Cortex of kidney (tissue), 1 donor: ENCODE results near the gene ESYT2.
"Not testable (repeated sequence)": the region's sequence is repeated elsewhere in the genome, so short reads cannot be mapped to it uniquely, and the experiment has no call there.

Source experiments
- DNase-seq: peaks from one replicate; lab custom pipeline; 2025; lab: John Stamatoyannopoulos, UW

The ESYT2 gene, protein sequence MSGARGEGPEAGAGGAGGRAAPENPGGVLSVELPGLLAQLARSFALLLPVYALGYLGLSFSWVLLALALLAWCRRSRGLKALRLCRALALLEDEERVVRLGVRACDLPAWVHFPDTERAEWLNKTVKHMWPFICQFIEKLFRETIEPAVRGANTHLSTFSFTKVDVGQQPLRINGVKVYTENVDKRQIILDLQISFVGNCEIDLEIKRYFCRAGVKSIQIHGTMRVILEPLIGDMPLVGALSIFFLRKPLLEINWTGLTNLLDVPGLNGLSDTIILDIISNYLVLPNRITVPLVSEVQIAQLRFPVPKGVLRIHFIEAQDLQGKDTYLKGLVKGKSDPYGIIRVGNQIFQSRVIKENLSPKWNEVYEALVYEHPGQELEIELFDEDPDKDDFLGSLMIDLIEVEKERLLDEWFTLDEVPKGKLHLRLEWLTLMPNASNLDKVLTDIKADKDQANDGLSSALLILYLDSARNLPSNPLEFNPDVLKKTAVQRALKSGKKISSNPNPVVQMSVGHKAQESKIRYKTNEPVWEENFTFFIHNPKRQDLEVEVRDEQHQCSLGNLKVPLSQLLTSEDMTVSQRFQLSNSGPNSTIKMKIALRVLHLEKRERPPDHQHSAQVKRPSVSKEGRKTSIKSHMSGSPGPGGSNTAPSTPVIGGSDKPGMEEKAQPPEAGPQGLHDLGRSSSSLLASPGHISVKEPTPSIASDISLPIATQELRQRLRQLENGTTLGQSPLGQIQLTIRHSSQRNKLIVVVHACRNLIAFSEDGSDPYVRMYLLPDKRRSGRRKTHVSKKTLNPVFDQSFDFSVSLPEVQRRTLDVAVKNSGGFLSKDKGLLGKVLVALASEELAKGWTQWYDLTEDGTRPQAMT

DNA sequence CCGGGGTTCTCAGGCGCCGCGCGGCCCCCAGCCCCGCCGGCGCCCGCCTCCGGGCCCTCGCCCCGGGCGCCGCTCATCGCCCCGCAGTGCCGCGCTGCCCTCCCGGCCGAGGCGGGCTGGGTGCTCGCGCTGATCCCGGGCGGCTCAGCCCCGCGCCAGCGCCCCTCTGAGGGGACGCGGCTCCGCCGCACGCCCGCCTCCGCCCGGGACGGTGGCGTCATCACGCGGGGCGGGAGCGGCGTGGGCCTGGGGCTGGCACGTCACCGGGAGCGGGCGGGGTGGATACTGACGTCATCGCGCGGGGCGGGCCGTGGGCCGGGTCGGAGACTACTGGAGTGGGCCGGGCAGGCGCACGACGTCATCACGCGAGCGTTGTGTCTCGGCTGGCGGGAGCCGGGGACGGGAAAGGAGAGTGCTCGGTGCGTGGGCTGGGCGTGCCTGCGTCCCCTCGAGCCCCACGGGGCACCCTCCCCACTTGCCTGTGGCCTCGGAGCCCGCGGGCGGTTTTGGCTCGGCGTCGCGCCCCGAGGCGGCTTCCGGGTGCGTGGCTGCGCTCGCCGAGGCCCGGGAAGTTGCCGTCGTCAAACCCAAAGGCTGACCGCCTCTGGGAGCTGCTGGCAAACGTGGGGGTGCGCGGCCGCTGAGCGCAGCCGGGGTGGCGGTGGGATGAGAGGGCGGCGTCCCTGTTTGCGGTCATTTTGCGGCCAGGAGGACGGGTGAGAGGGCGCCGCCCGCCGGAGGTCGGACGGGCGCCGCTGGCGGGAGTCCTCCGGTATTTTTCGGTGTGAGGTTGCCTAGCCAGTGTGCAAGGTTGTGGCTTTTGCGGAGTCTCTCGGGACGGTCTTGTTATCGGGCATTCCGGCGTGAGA lies at the start of gene ESYT2:
Gene ESYT2, minus strand, starts transcription at position 168 of the 869 bp plus-strand sequence. Its CDS starts 91 bp downstream, at position 77.
- peak; percentile 79 for DNase-seq

DNA sequence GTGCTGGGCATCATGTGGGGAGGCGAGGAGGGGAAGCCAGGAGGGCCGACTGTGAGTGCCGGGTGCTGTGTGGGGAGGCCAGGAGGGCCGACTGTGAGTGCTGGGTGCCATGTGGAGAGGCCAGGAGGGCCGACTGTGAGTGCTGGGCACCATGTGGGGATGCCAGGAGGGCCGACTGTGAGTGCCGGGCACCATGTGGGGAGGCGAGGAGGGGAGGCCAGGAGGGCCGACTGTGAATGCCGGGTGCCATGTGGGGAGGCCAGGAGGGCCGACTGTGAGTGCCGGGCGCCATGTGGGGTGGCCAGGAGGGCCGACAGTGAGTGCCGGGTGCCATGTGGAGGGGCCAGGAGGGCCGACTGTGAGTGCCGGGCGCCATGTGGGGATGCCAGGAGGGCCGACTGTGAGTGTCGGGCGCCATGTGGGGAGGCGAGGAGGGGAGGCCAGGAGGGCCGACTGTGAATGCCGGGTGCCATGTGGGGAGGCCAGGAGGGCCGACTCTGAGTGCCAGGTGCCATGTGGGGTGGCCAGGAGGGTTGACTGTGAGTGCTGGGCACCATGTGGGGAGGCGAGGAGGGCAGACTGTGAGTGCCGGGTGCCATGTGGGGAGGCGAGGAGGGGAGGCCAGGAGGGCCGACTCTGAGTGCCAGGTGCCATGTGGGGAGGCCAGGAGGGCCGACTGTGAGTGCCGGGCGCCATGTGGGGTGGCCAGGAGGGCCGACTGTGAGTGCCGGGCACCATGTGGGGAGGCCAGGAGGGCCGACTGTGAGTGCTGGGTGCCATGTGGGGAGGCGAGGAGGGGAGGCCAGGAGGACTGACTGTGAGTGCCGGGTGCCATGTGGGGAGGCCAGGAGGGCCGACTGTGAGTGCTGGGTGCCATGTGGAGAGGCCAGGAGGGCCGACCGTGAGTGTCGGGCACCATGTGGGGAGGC lies 49.1 kb upstream of the ESYT2 start:
- DNase-seq = not testable (repeated sequence)

DNA sequence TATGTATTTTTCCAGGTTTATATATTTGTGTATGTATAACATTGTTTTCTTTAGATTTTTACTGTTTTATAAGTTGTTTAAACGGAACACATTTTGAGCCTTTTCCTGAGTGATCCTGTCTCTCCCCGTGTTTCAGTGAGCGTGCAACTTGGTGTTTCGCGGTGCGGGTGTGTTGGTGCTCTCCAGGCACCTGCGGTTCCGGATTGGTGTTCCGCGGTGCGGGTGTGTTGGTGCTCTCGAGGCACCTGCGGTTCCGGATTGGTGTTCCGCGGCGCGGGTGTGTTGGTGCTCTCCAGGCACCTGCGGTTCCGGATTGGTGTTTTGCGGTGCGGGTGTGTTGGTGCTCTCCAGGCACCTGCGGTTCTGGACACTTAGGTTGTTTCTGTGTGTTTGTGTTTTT lies 47.7 kb upstream of the ESYT2 start:
- no peak for DNase-seq

DNA sequence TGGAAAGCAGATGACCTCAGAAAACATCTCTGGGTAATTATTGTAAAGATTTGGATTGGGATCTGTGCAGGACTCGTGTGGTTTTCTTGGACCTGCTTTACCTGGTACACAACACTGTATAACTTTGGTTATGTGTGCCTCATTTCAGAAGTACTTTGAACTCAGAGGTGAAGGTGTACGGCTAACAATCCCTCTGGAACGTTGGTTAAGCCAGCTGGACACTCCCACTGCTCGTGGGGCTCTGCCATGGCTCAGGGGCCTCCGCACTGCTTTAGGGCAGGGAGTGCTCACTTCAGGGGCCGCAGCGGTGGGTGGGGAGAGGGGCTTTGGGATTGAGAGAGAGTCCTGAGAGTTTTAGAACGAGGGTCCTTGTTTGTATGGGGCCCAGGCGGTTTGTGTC lies 40.6 kb upstream of the ESYT2 start:
- no peak for DNase-seq

DNA sequence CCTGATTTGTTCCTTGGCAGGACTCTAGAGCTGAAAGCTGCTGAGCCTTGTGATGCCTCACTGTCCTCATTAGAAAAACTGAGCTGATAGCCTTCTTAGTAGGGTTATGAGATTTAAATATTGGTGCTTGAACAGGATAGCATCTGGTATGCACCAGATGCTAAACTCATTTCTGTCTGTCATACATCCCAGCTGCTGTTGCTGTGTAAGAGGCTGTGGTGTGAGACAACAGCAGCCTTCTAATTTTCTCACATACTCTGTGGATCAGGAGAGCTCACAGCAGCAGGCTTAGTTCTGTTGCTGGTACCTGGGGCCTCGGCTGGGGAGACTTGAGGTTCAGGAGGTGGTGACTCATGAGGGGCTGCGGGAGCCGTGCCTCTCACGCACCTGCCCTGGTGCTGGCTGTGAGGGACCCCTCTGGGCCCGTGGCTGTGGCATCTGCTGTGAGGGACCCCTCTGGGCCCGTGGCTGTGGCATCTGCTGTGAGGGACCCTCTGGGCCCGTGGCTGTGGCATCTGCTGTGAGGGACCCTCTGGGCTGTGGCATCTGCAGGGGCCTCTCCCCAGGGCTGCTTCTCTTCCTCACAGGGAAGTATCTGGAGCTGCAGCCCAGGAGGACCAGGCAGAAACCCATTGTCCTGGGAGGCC lies 39.6 kb upstream of the ESYT2 start:
- no peak for DNase-seq

DNA sequence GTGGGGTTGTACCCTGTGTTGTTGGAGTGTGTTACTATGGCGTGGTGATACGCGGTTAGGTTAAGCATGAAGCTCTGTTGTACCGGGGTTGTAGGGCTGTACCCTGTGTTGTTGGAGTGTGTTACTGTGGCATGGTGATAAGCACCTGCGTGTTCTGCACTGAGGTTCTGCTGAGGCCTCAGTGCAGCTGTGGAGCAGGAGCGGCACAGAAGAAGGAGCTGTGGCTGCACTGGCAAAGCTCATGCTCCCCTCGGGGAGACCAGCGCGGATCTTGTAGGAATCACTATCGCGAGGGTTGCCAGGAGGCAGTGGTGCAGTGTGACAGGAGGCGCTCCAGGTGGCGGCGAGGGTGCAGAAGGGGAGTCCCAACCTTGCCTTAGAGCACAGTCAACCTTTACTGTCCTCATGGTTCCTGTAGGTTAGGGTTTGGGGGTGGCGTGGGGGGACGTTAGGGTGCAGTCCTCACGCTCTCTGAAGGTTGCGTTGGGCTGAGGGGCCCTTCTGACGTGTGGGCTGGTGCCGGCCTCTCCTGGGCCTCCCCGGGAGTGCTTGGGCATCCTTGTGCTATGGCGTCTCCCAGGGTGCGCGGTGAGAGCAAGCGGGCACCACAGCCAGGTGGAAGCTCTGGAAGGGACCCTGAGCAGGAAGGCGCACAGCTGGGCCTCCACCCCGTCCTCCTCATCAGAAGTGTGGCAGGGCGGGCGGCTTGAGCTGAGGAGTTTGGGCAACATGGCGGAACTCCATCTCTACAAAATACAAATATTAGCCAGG lies 38.1 kb upstream of the ESYT2 start:
- no peak for DNase-seq

DNA sequence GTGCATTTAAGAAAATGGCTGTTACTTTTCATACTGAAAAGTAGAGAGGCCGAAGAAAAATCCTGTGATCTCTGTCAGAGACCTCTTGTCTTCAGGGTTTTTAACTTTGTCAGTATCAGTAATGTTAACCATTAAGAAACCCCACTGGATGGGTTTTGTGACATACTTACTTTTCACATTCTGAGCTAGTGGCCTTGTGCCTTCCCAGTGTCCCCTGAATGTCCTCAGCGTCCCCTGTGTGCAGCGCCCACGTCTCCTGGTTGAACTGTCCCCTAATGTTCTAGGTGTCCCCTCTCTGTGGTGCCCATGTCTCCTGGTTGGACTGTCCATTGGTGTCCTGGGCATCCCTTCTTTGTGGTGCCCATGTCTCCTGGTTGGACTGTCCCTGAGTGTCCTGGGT lies 36.7 kb upstream of the ESYT2 start:
- no peak for DNase-seq

DNA sequence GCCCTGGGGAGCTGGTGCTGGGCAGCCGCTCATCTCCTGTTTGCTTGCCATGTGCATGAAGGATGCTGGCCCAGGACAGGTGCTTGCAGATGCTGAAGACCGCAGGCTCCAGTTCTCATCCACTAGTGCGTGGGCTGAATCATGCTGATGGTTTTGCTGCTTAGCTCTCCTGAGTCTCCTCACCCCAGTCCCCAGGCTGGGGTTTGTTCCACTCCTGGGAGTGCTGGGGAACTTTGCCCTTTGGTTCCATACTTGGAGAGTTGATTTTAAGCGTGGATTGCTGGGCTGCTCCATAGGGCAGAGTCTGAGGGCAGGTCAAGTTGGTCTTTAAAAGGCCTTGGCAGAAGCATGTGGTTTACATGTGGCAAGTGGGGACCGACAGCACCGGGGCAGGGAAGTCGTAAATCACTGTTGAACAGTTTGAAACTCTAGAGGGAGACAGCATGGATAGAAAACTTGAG lies 36.2 kb upstream of the ESYT2 start:
- DNase-seq = no peak

DNA sequence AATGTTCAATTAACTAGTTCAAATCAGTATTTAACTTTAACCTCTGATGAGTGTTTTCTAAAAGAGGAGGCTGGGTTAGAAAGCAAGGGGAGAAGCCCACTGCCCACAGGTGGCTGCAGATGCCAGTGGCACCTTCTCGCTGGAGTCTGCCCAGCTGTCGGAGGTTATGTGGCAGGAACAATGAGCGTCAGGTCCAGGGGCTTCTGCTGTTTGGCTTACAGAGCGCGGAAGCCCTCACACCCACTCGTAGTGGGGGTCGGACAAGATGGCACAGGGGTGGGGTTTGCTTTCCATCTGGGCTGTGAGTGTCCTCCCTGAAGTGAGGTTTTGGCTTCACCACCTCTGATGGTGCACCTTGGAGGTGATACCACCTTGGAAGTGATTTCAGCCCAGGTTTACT lies 35.5 kb upstream of the ESYT2 start:
- DNase-seq = no peak

DNA sequence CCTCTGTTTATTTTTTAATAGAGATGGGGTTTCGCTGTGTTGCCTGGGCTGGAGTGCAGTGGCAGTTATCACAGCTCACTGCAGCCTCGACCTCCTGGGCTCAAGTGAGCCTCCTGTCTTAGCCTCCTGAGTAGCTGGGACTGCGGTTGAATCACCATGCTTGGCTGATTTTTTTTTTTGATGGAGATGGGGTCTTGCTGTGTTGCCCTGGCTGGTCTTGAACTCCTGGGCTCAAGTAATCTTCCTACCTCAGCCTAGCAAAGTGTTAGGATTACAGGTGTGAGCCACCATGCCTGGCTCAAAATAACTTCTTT lies 35.2 kb upstream of the ESYT2 start:
- no peak for DNase-seq

DNA sequence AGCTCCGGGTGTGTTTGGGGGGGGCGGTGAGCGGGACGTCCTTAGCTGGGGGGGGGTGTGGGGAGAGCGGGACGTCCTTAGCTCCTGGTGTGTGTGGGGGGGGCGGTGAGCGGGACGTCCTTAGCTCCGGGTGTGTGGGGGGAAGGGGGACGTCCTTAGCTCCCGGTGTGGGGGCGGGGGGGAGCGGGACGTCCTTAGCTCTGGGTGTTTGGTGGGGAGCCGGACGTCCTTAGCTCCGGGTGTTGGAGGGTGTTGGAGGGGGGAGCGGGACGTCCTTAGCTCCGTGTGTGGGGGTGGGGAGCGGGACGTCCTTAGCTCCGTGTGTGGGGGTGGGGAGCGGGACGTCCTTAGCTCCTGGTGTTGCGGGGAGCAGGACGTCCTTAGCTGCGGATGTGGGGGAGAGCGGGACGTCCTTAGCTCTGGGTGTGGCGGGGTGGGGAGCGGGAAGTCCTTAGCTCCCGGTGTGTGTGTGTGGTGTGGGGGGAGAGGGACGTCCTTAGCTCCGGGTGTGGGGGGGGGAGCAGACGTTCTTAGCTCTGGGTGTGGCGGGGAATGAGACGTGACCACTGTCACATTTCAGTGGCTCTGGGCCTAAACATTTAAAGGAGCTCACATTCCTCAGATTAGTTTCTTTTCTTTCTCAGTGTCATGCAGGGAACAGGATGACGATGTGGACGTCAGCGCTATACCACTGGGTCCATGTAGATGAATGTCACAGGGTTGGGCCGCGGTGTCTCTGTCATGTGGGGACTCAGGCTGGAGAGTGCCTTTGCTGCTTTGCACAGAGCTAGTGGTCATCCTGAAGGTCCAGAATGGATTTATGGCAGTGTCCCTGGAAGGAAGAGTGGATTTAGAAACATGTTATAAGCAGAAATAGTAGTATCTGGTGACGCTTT lies 34.5 kb upstream of the ESYT2 start:
- DNase-seq = no peak

DNA sequence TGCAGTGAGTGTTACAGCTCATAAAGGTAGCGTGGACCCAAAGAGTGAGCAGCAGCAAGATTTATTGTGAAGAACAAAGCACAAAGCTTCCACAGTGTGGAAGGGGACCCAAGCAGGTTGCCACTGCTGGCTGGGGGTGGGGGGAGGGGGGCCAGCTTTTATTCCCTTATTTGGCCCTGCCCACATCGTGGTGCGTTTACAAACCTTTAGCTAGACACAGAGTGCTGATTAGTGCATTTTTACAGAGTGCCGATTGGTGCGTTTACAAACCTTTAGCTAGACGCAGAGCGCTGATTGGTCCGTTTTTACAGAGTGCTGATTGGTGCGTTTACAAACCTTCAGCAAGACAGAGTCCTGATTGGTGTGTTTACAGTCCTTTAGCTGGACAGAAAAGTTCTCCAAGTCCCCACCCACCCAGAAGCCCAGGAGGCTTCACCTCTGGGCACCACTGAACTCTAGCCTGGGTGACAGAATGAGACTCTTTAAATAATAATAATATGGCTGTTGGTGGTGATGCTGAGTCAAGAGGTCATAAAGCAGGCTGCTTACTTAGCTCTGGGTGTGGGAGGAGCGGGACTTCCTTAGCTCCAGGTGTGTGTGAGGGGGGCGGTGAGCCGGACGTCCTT lies 33.8 kb upstream of the ESYT2 start:
- DNase-seq = not testable (repeated sequence)

DNA sequence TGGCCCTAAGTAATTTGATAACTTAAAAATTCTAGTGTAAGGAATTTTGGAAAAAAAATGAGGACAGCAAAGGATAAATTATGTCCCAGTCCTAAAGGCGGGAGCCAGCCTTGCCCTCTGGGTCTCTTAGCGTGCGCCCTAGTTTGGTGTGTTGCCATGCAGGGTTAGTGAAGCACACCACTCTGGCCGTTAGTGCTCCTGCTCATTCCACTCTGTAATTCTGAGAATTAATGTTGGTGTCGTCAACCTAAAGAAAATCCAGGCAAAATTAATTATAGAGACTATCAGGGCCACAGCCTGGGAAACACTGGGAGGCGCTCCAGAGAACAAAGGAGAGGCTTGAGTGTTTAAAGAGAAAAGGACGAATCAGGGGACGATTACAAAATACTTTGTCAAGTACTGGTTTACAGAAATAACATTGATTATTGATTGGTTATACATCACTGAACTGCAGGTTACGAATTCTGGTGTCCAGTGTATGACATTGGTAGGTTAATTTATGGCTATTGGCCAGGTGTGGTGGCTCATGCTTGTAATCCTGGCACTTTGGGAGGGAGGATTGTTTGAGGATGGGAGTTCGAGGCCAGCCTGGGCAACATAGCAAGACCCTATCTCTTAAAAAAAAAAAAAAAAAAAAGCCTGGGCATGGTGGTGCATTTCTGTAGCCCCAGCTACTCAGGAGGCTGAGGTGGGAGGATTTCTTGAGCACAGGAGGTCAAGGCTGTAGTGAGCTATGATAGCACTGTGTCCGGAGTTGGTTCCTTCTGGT lies 32.8 kb upstream of the ESYT2 start:
- no peak for DNase-seq

DNA sequence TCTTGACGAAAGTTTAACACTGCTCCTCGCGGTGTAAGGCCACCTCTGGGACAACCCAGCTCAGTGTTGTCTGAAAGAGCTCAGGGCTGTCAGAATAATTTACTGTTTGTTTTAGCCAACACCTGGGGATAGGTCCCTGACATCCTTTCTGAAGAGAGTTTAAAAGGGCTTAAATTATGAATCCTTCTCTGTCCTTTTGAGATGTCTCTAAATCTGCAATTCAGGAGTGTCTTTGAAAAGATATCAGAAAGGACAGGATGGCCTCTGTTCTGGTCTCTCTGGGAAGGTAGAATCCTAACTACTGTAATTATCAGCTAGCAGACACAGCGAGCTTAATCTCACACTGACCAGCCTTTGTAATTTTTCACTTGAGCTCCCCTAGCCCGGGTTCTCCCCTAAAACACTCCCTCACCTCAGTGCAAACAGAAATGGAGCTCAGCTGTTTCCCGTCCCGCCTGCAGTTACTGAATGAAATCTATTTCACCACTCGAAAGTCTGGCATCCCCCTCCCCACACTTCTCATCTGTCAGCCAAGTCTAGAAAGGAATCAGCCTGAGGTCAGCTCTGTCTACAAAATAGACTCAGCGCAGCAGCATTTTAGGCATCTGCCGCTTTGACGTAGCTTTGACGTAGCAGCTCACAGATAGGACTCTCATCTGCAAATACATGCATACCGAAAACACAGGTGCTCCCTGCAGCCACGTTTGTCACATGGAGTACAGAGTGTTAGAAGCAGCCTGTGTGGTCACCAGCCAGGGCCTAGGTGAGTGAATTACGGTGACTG lies 31.9 kb upstream of the ESYT2 start:
- no peak for DNase-seq

DNA sequence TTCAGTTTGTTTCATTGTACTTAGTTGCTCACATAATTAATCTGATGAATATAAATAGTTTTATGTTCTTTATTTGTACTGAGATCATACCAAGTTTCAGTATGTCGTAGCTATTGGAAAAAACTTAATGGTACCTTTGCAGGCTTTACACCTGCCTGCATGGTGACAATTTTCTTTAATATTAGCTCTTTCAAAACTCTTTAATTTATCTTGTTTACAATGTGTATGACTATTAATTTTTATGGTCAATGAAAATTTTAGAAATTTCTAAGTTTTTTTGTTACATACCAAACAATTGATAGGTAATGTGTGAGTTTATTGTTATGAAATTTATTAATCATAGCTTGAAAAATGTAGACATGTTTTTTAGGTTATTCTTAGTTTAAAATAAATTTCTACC lies 31.1 kb upstream of the ESYT2 start:
- DNase-seq = no peak

DNA sequence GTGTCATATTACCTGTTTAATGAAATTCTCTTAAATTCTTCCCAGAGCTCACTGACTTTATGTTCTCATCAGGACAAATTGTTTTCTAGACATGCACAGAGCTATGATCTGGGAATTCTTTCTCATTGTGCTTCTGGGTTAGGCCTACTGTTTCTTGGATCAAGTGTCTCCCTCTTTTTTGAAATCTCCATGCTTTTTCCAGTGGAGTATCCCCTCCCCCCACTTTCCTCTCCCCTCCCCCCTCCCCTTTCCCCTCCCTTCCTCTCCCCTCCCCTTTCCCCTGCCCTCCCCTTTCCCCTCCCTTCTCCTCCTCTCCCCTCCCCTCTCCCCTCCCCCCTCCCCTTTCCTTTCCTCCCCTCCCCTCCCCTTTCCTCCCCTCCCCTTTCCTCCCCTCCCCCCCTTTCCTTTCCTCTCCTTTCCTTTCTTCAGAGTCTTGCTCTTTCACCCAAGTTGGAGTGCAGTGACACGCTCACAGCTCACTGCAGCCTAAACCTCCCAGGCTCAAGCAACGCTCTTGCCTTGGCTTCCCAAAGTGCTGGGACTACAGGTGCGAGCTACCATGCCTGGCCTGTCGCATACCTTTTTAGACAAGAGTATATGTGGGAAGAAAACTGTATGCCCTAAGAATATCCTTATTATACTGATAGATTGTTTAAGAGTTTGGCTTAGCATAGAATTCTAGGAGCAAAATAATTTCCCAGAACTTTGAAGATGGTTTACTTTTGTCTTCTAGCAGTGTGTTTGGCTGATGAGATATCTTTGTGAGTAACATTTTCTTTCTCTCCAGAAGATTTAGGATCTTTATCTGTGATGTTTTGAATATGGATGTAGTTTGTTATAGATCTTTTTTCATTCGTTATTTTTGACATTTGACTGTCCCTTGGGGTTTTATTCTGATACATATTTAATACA lies 29.5 kb upstream of the ESYT2 start:
- DNase-seq = no peak
